IPS DF 19.7 (cell line): ENCODE results near the gene LIPC.

Experiments used
- DNase-seq: peaks from one replicate; pipeline ENCODE4 v3.0.0-alpha.2; 2013; ENCODE audit warnings: low read depth, low spot score

Gene LIPC

GRCh38 chr15:58457466-58457965 is 25.7 kb downstream of the LIPC start:
- DNase-seq = no peak

GRCh38 chr15:58458076-58458475 is 26.3 kb downstream of the LIPC start:
- DNase-seq = no peak

DNA sequence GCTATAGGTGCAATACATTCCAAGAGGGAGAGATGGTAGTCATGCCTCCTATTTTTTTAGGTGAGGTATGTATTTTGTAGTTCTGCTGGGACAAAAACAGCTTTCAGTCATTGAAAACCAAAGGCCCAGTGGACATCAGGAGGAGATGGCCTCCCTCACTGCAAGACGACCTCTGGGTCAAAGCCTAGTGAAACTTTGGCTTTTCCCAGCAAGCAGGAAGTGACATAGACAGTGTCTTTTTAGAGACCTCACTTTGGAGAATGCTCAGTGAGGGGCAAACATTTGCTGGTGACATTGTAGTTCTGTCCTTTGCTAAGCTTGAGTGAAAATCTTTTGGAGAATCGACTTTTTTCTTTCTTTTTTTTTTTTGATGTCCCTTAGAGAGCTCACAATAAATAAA is 27.3 kb downstream of the LIPC start:
- no peak for DNase-seq

- no peak for DNase-seq
Measured at GRCh38 chr15:58459560-58459959, 27.8 kb downstream of the LIPC start.

- DNase-seq = no peak
Measured at GRCh38 chr15:58460116-58460790, 28.5 kb downstream of the LIPC start.

DNA sequence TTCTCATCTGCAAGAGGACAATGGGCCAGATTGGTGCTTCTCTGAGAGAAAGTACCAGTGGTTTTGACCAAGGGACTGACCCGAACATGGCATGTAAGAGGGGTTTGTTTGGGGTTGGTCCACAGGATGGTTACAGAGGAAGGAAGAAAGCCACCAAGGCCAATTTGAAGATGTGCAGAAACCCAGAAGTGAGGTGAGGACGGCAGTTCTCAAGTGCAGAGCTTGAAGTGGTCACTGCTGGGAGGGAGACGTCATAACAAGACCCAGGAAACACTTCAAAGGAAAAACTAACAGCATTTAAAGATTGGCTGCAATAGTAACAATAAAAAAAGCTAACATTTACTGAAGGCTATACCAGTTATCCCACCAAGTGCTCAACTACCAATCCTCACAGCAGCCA is 29.1 kb downstream of the LIPC start:
- DNase-seq = no peak

DNA sequence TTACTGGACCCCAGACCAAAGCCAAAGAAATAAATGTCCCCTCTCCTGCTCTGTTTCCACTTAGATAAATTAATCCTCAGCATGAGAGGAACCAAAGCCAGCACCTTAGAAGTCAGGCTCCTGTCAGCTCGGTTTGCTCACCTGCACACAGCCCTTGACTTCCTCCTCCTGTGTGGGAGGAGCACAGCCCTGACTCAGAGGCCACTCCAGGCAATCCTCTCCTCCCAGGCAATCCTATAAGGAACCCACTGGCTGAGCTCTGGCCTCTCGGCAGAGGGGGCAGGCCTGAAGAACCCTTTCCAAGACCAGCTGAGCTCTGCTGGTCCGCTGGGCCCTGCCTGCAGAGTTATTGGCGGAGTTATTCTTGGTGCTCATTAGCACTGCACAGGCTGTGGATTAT is 30.8 kb downstream of the LIPC start:
- DNase-seq = no peak

- no peak for DNase-seq
Measured at GRCh38 chr15:58462973-58463663, 31.3 kb downstream of the LIPC start.

DNA sequence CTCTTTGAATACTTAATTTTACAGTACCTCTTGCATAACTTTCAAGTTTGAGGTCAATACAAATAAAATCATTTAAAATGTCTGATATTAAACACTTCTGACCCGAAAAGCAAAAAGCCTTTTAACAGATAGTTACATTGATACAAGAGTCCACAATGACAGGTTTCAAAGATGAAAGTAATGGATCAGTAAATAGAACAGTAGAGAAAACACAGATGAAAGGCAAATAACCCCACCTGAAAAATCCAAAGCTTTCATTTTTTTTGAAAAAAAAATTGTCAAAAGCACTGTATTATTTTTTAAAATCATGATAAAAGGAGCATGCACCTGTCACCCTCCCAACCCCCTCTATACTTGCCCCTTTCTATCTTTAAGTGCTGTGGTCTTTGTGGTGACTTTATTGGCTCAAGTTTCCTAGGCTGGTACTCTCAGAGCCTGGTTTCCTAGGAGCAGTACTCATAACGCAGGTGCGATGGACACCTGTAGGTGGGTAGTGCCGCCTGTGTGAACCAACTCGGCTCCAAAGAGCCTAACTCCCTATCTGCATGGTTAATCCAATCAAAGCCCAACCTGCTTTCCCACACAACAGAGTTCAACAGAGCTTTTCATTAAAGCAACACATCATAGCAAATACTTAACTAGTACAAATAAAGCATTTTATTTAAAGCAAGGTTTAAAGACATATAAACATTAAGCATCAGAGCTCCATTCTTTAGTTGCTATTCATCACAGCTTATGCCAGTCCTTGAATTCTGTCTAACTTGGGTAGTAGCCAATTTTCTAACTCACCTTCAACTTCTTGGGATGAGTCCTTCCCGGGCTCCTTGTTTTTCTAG is 32.2 kb downstream of the LIPC start:
- no peak for DNase-seq

DNA sequence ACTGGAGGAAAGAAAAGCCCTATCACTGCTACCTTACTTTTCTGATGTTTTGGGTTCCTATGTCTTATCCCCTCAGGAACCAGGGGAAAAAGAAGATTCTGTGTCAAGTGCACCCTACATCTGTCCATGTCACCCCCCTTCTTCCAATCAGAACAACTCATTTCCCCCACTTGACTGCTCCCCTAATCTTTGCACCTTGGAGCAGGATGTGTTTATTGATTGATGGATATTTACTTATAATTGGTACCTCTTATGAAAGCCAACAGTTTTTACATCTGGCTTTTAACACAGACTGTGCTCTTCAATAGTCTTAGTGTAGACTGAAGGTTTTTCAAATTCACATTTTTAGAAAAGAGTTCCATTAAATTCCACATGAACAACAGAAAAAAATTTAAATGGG is 33.3 kb downstream of the LIPC start:
- DNase-seq = no peak

- no peak for DNase-seq
Measured at GRCh38 chr15:58465866-58466517, 34.2 kb downstream of the LIPC start.

DNA sequence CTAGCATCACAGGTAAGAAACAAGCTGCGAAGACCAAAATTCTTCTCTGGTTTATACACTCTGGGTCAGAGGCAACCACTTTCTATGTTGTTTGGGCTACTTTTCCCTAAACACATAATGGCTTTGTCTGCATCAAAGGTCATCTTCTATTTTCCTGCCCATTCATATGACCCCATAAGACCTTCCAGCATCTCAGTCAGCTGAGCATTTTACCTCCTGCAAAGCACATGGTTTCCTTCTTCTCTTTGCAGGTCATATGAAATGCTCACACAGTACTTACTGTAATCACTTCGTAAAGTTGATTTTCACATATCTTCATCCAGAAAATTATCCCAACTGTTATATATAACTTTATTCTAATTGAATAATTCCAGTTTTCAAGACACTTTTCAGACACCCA is 34.8 kb downstream of the LIPC start:
- no peak for DNase-seq

GRCh38 chr15:58467121-58467721 is 35.4 kb downstream of the LIPC start:
- DNase-seq = no peak

DNA sequence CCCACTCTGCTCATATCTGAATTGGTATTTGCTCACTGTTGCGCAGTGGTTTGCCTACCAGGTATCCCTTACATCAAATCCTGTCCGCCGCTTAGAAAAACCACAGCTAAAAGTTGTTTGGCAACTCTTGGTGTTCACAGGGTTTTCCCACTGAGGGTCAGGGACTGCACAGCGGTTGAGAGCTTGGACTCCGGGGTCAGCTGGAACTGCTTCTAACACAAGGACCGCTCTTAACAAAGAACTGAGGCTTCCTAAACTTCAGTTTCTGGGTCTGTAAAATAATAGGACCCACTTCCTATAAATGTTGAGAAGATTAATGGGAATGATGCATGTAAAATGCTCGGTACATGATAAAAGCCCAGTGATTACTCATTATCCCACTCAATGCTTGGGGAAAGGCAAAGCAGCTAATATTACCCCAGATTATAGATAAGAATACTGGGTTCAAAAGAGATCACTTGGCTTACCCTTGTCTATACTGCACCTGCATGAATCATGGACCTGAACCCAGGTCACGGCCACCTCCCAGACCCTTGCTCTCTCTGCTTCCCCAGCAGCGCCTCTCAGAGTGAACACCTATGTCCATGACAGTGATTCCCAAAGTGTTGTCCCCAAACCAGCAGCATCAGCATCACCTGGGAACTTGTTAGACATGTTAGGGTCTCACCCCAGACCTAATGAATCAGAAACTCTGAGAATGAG is 36.1 kb downstream of the LIPC start:
- no peak for DNase-seq

- no peak for DNase-seq
Measured at GRCh38 chr15:58469432-58470353, 37.9 kb downstream of the LIPC start.

DNA sequence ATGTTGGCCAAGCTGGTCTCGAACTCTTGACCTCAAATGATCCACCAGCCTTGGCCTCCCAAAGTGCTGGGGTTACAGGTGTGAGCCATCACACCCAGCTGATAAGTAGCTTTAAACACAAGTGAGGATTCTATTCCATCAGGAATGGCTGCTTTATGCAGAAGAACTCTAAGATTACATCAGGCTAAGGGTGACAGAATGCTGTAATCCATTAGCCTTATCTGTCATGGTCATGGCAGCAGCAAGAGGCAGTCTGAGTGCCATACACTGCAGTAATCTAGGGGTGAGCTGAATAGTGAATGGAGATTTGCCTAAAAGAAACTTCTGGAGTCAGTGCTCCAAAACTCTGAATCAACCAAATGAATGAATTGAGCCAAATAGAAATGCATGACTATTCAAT is 39.6 kb downstream of the LIPC start:
- DNase-seq = no peak

GRCh38 chr15:58472221-58472620 is 40.4 kb downstream of the LIPC start:
- DNase-seq = no peak

- DNase-seq = no peak
Measured at GRCh38 chr15:58472821-58473581, 41.2 kb downstream of the LIPC start.

GRCh38 chr15:58473724-58474123 is 41.9 kb downstream of the LIPC start:
- DNase-seq = no peak
